Measurements from ENCODE around the gene MSTO1. TPM values are rescaled to one million over a fixed set of nuclear protein-coding genes. Genes with fewer than 3 reads are reported as not detected.

Gene MSTO1
- total and polyA plus RNA-seq, 2 donors (not counting 1 experiment from before 2014, with no cell fraction given), result 14.9 to 21.3 TPM

DNA sequence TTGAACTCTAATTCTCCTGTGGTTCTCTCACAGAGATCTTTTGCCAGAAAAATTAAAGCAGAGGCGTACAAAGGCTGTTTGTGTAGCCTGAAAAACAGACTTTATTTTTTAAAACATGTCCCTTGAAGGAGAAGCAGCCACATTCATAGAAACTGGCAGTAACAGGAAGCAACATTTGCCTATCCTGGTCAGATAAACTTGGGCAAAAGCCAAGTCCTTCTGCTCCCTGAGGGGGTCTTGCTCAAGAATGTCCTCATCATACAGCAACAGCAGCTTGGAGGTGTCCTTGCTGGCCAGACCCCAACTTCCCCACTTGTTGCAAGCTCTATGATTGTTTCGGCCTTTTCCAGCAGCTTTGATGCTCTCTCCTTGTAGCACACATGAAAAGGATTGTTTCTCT is 36.3 kb downstream of the MSTO1 start:
- Histone ChIP-seq H3K4me2 (ENCODE audit: extremely low read depth, insufficient read depth, low read length) (no peak overlapping the region), H3K36me3 (ENCODE audit: control insufficient read depth, insufficient read depth, low read length) (no peaks in the 10 kb centered on the region), H3K9ac (ENCODE audit: insufficient read depth, low read length) (no peak overlapping the region), H2AFZ (ENCODE audit: low read length) (no peak overlapping the region), H4K20me1 (ENCODE audit: control insufficient read depth, extremely low read depth, insufficient read depth, low read length) (no peaks in the 10 kb centered on the region), H3K79me2 (ENCODE audit: control insufficient read depth, insufficient read depth, low read length) (no peaks in the 10 kb centered on the region), H3K27ac (ENCODE audit: insufficient read depth, low read length) (no peak overlapping the region), H3K9me3 (ENCODE audit: control insufficient read depth, insufficient read depth, low read depth, low read length) (no peaks in the 10 kb centered on the region), H3K4me1 (ENCODE audit: control insufficient read depth, extremely low read depth, insufficient read depth, low read length) (no peaks in the 10 kb centered on the region), H3K4me3 (replicated peaks in 1 of 4; ENCODE audit: control extremely low read depth in 1 of 4, insufficient read depth in 1 of 4, low read depth in 3 of 4, low read length in 4 of 4) (no peak overlapping the region), H3K27me3 (ENCODE audit: control insufficient read depth, insufficient read depth, low read length) (no peaks in the 10 kb centered on the region)
- DNase-seq (ENCODE audit: low read depth in 2 of 2), result peak; percentile 34 to 37
- no peak for TF ChIP-seq EZH2 (IDR thresholded peaks at IDR 0.05; ENCODE audit: low read length, missing control alignments)
- TF ChIP-seq, protein P1, sequence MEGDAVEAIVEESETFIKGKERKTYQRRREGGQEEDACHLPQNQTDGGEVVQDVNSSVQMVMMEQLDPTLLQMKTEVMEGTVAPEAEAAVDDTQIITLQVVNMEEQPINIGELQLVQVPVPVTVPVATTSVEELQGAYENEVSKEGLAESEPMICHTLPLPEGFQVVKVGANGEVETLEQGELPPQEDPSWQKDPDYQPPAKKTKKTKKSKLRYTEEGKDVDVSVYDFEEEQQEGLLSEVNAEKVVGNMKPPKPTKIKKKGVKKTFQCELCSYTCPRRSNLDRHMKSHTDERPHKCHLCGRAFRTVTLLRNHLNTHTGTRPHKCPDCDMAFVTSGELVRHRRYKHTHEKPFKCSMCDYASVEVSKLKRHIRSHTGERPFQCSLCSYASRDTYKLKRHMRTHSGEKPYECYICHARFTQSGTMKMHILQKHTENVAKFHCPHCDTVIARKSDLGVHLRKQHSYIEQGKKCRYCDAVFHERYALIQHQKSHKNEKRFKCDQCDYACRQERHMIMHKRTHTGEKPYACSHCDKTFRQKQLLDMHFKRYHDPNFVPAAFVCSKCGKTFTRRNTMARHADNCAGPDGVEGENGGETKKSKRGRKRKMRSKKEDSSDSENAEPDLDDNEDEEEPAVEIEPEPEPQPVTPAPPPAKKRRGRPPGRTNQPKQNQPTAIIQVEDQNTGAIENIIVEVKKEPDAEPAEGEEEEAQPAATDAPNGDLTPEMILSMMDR (conservative IDR thresholded peaks at IDR 0.05 in 1 of 2, IDR thresholded peaks at IDR 0.05 in 1 of 2; ENCODE audit: low read depth in 1 of 2, low read length in 2 of 2), result no peak

DNA sequence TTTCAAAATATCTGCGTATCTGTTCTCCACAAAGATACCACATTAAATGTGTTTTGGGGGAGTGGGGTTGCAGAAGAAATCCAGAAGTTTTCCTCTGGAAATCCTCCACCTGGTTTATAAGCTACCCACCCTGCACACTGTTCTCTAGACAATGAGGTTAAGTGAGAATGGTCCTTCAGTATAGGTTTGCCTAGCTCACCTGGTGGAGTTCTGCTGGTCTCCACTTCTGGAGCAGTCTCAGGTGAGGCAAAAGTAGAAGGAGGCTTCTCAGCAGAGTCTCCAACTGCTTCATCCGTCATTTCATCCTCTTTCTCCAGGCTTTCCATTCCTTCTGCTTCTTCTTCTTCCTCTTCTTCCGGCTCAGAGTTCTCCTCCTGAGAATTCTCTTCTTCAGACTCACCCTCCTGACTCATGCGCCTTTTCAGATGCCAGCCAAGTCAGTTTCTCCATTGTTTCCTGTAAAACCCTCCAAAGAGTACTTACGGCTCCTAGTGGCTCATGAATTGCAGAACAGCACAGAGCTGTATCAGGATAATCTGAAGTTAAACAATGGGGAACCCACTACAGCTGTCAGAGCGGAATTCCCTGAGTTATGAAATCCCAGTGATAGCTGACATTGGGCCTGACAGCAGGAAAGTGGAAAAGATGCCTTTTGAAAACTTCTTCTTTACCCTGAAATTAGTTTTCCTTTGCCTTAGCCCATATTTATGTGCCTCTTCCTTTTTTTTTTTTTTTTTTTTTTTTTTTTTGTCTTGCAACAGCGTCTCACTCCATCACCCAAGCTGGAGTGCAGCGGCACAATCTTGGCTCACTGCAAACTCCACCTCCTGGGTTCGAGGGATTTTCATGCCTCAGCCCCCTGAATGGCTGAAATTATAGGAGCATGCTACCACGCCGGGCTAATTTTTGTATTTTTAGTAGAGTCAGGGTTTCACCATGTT is 38.5 kb downstream of the MSTO1 start:
- Histone ChIP-seq H2AFZ (ENCODE audit: low read length) (peak overlapping the region; percentile 86), H3K79me2 (ENCODE audit: control insufficient read depth, insufficient read depth, low read length) (no peaks in the 10 kb centered on the region), H3K9me3 (ENCODE audit: control insufficient read depth, insufficient read depth, low read depth, low read length) (no peaks in the 10 kb centered on the region), H3K27ac (ENCODE audit: insufficient read depth, low read length) (peak overlapping the region; percentile 43), H3K4me2 (ENCODE audit: extremely low read depth, insufficient read depth, low read length) (peak overlapping the region; percentile 73), H4K20me1 (ENCODE audit: control insufficient read depth, extremely low read depth, insufficient read depth, low read length) (no peaks in the 10 kb centered on the region), H3K4me1 (ENCODE audit: control insufficient read depth, extremely low read depth, insufficient read depth, low read length) (peaks cover 5% of the 10 kb centered on the region), H3K27me3 (ENCODE audit: control insufficient read depth, insufficient read depth, low read length) (no peaks in the 10 kb centered on the region), H3K4me3 (replicated peaks in 1 of 4; ENCODE audit: control extremely low read depth in 1 of 4, insufficient read depth in 1 of 4, low read depth in 3 of 4, low read length in 4 of 4) (peak overlapping the region; percentile 36 to 55 (median 45)), H3K9ac (ENCODE audit: insufficient read depth, low read length) (no peak overlapping the region), H3K36me3 (ENCODE audit: control insufficient read depth, insufficient read depth, low read length) (no peaks in the 10 kb centered on the region)
- TF ChIP-seq, protein P1 (conservative IDR thresholded peaks at IDR 0.05 in 1 of 2, IDR thresholded peaks at IDR 0.05 in 1 of 2; ENCODE audit: low read depth in 1 of 2, low read length in 2 of 2), result peak; percentile 69 to 78
- TF ChIP-seq EZH2 (IDR thresholded peaks at IDR 0.05; ENCODE audit: low read length, missing control alignments), result no peak
- DNase-seq (ENCODE audit: low read depth in 2 of 2), result peak; percentile 90 to 92

DNA sequence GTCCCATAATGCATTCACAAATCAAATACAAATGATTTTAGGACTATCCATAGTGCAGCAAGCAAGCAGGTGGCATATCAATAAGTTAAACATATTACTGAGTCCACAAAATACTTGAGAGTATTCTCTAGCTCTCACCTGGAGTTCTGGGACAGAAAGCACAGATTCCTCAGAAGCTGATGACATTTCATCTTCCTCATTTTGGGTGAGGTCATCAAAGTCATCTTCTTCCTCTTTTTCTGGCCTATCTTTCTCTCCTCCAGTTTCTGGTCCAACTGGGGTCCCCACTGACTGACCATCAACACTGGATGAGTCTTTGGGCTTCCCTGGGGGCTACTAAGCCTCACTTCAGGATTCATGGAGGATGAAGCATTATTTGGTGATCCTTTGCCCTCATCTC is 39.7 kb downstream of the MSTO1 start:
- Histone ChIP-seq H3K27me3 (ENCODE audit: control insufficient read depth, insufficient read depth, low read length) (no peaks in the 10 kb centered on the region), H3K4me2 (ENCODE audit: extremely low read depth, insufficient read depth, low read length) (no peak overlapping the region), H3K36me3 (ENCODE audit: control insufficient read depth, insufficient read depth, low read length) (no peaks in the 10 kb centered on the region), H3K4me1 (ENCODE audit: control insufficient read depth, extremely low read depth, insufficient read depth, low read length) (peaks cover 5% of the 10 kb centered on the region), H3K9me3 (ENCODE audit: control insufficient read depth, insufficient read depth, low read depth, low read length) (no peaks in the 10 kb centered on the region), H4K20me1 (ENCODE audit: control insufficient read depth, extremely low read depth, insufficient read depth, low read length) (no peaks in the 10 kb centered on the region), H3K79me2 (ENCODE audit: control insufficient read depth, insufficient read depth, low read length) (no peaks in the 10 kb centered on the region), H3K9ac (ENCODE audit: insufficient read depth, low read length) (no peak overlapping the region), H3K4me3 (replicated peaks in 1 of 4; ENCODE audit: control extremely low read depth in 1 of 4, insufficient read depth in 1 of 4, low read depth in 3 of 4, low read length in 4 of 4) (no peak overlapping the region), H2AFZ (ENCODE audit: low read length) (no peak overlapping the region), H3K27ac (ENCODE audit: insufficient read depth, low read length) (no peak overlapping the region)
- TF ChIP-seq, protein P1 (conservative IDR thresholded peaks at IDR 0.05 in 1 of 2, IDR thresholded peaks at IDR 0.05 in 1 of 2; ENCODE audit: low read depth in 1 of 2, low read length in 2 of 2), result no peak
- no peak for TF ChIP-seq EZH2 (IDR thresholded peaks at IDR 0.05; ENCODE audit: low read length, missing control alignments)
- DNase-seq (ENCODE audit: low read depth in 2 of 2), result no peak

Measured in fibroblast of lung (primary cell).